Measurements from ENCODE around the gene UACA. TPM values are rescaled to one million over a fixed set of nuclear protein-coding genes. Genes with fewer than 3 reads are reported as not detected.

UACA gene
- total and polyA plus RNA-seq, 2 donors (not counting 3 experiments of a cell fraction or from before 2014, with no cell fraction given), result 167 to 292 TPM

GRCh38 chr15:70777170-70777926, 14.0 kb upstream of the UACA start:
- no peaks in the 10 kb centered on the region for H3K9me3 ChIP-seq (replicated peaks; ENCODE audit: control insufficient read depth, insufficient read depth, low read length)
- intact Hi-C loops (cut with micrococcal nuclease), result no loop called here
- POLR2A ChIA-PET, result no interaction called here
- FAIRE-seq, result peak; percentile 78
- dilution Hi-C loops (cut with MboI; ENCODE audit: extremely low pct_ligation_motif_present, low sequenced_read_pairs), result no loop called here
- BruUV-seq (replicated peaks), result no TSS peak
- CTCF ChIA-PET, result interaction anchor here (1.2 to 2.1 kb wide), 3 partner anchors 9 to 55 kb away, joined by 4 to 13 read pairs (median 4); no protein-coding TSS in a partner anchor
- no peaks in the 10 kb centered on the region for H3K27me3 ChIP-seq (ENCODE audit: control insufficient read depth in 2 of 2, insufficient read depth in 2 of 2, low read length in 2 of 2)
- peak; percentile 70 for DNase-seq (ENCODE audit: low read depth, low spot score)
- no peaks in the 10 kb centered on the region for H3K36me3 ChIP-seq (ENCODE audit: control insufficient read depth in 2 of 2, extremely low read depth in 1 of 2, insufficient read depth in 2 of 2, low read length in 2 of 2)
- H3K9me1 ChIP-seq (replicated peaks; ENCODE audit: control insufficient read depth, extremely low read depth, insufficient read depth, low read length), result no peaks in the 10 kb centered on the region
- H2AFZ ChIP-seq (ENCODE audit: low read depth, low read length), result peak overlapping the region; percentile 94
- TF ChIP-seq EZH2 (IDR thresholded peaks at IDR 0.05; ENCODE audit: borderline replicate concordance, low read depth, low read length, severe bottlenecking) (no peak), POLR2AphosphoS5 (IDR thresholded peaks at IDR 0.05; ENCODE audit: insufficient read depth, low read depth, low read length) (peak; percentile 25), MYC (IDR thresholded peaks at IDR 0.05; ENCODE audit: low read depth, low read length) (no peak), JUN (IDR thresholded peaks at IDR 0.05; ENCODE audit: borderline replicate concordance, insufficient read depth, insufficient read length, low read depth) (peak; percentile 71), FOS (IDR thresholded peaks at IDR 0.05; ENCODE audit: borderline replicate concordance, insufficient read depth, low read length) (peak; percentile 87), GATA2 (IDR thresholded peaks at IDR 0.05; ENCODE audit: insufficient read depth, insufficient read length, low read depth, low read length) (peak; percentile 44), POLR2A (IDR thresholded peaks at IDR 0.05; ENCODE audit: low read depth, low read length) (no peak)
- TF ChIP-seq, protein P1, sequence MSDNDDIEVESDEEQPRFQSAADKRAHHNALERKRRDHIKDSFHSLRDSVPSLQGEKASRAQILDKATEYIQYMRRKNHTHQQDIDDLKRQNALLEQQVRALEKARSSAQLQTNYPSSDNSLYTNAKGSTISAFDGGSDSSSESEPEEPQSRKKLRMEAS (IDR thresholded peaks at IDR 0.05; ENCODE audit: insufficient read depth, insufficient read length), result no peak
- TF ChIP-seq, protein P2, sequence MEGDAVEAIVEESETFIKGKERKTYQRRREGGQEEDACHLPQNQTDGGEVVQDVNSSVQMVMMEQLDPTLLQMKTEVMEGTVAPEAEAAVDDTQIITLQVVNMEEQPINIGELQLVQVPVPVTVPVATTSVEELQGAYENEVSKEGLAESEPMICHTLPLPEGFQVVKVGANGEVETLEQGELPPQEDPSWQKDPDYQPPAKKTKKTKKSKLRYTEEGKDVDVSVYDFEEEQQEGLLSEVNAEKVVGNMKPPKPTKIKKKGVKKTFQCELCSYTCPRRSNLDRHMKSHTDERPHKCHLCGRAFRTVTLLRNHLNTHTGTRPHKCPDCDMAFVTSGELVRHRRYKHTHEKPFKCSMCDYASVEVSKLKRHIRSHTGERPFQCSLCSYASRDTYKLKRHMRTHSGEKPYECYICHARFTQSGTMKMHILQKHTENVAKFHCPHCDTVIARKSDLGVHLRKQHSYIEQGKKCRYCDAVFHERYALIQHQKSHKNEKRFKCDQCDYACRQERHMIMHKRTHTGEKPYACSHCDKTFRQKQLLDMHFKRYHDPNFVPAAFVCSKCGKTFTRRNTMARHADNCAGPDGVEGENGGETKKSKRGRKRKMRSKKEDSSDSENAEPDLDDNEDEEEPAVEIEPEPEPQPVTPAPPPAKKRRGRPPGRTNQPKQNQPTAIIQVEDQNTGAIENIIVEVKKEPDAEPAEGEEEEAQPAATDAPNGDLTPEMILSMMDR (IDR thresholded peaks at IDR 0.05; ENCODE audit: extremely low read depth in 1 of 2, insufficient read depth in 1 of 2, low read depth in 1 of 2, low read length in 2 of 2), result no peak
- peak overlapping the region; percentile 42 for H3K4me2 ChIP-seq (ENCODE audit: insufficient read depth, low read length)
- H3K9ac ChIP-seq (replicated peaks; ENCODE audit: extremely low read depth, insufficient read depth, low read length), result no peak overlapping the region
- H3K4me3 ChIP-seq (replicated peaks in 1 of 3; ENCODE audit: insufficient read depth in 1 of 3, low read depth in 1 of 3, low read length in 3 of 3), result no peak overlapping the region
- H3K79me2 ChIP-seq (ENCODE audit: control insufficient read depth, insufficient read depth, low read length), result no peaks in the 10 kb centered on the region
- H3K27ac ChIP-seq (ENCODE audit: insufficient read depth, low read depth, low read length), result peak overlapping the region; percentile 68
- H3K4me1 ChIP-seq (ENCODE audit: control insufficient read depth, extremely low read depth, insufficient read depth, low read length), result peaks cover 36% of the 10 kb centered on the region
- H4K20me1 ChIP-seq (replicated peaks; ENCODE audit: control insufficient read depth, extremely low read depth, insufficient read depth, low read length), result no peaks in the 10 kb centered on the region
